Upper lobe of left lung (tissue), 6 donors: Measurements from ENCODE around the gene KIF1A. TPM values are rescaled to one million over a fixed set of nuclear protein-coding genes. Genes with fewer than 3 reads are reported as not detected.

Source experiments
- ATAC-seq, 2 donors: fragments of 200-7000 bp; cut with Tn5 transposase; one replicate each; pipeline ENCODE4 v1.9.1; 2022; ENCODE audit warnings: mild to moderate bottlenecking in 2 of 2, moderate library complexity in 2 of 2; ENCODE audit not compliant: low FRiP score in 2 of 2
- DNase-seq, 2 donors: peaks; one replicate each; pipeline ENCODE4 v3.0.0-alpha.2; 2019 to 2020
- H3K27ac ChIP-seq, 4 donors: fragments of 200-600 bp; sonication (generic); one replicate each; pipeline ENCODE4 v1.5.1; 2016 to 2019
- H3K27me3 ChIP-seq, 4 donors: fragments of 200-600 bp; sonication (generic); one replicate each; pipeline ENCODE4 v1.5.1; 2017 to 2019
- H3K36me3 ChIP-seq, 4 donors: fragments of 200-600 bp; sonication (generic); one replicate each; pipeline ENCODE4 v1.5.1; 2016 to 2019
- H3K4me1 ChIP-seq, 4 donors: fragments of 200-600 bp; sonication (generic); one replicate each; pipeline ENCODE4 v1.5.1; 2018 to 2019
- H3K4me3 ChIP-seq, 4 donors: fragments of 200-600 bp; sonication (generic); one replicate each; pipeline ENCODE4 v1.5.1; 2017 to 2019; ENCODE audit warnings: mild to moderate bottlenecking in 2 of 4, moderate library complexity in 1 of 4
- H3K9me3 ChIP-seq, 4 donors: fragments of 200-600 bp; sonication (generic); one replicate each; pipeline ENCODE4 v1.5.1; 2018 to 2019
- EP300 ChIP-seq, 4 donors: sonication (generic); formaldehyde crosslinking; IDR thresholded peaks; one replicate each; pipeline ENCODE4 v1.5.1; 2017; ENCODE audit warnings: antibody characterized with exemption in 4 of 4, control low read depth in 2 of 4
- POLR2A ChIP-seq, 4 donors: fragments of 450-650 bp; IDR thresholded peaks; one replicate each; pipeline ENCODE4 v1.5.1; 2016 to 2017; ENCODE audit warnings: antibody characterized with exemption in 4 of 4, mild to moderate bottlenecking in 2 of 4
- POLR2AphosphoS5 ChIP-seq, 2 donors: sonication (generic); formaldehyde crosslinking; IDR thresholded peaks; one replicate each; pipeline ENCODE4 v1.5.1; 2017; ENCODE audit warnings: antibody characterized with exemption in 2 of 2
- WGBS, 2 donors: methylation state at CpG; one replicate each; pipeline ENCODE4 v1.1.5; 2017 to 2018; 5-methylcytosine and 5-hydroxymethylcytosine counted together
- total RNA-seq, 6 donors: library from RNA; depleted of rRNA in 4 of 6; stranded (reverse); fragments of >200 nt in 4 of 6; gene quantifications; one replicate each; pipeline versions ENCODE4 v1.1.0 to v1.2.1, GENCODE V29; 2016 to 2021
- TF ChIP-seq, protein P1 (sequence below), 6 experiments: fragments of 450-650 bp in 4 of 6; fragments of 200-600 bp in 2 of 6; sonication (generic) in 2 of 6; IDR thresholded peaks; one replicate each; pipeline ENCODE4 v1.5.1; 2016 to 2019; ENCODE audit warnings: antibody characterized with exemption in 6 of 6
- donor health status: DM: no; HTN: no; CAD: no; lungs with moderate emphysema.
- donor health status: DM: no; HTN: yes; CAD: no; lungs with severe emphysema.

KIF1A gene
- total RNA-seq, 6 donors from 2014 or later = 0.15 to 1.2 (median 0.35) TPM; not detected in 2

DNA sequence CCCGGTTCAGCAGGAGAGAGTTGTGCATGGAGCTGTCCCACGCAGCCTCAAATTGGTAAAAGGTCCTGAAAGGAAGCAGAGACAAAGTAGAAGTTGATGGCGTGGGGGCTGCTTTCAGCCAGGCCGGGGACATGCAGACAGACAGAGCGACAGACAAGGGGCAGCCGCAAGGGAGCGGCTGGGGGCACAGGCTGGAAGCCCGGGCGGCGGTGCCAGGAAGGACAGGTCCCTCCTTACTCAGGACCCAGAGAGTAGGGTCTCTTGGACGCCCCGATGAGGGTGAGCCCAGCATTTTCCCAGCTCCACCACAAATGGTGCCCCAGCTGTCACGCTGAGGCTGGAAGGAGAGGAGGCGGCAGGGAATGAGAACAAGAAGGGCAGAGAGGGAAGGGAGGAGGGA is 93.1 kb downstream of the KIF1A start:
- Histone ChIP-seq H3K27me3 (no peaks in the 10 kb centered on the region), H3K4me1 (peaks cover 0 to 4% (median 0%) of the 10 kb centered on the region in 4 donors), H3K9me3 (no peaks in the 10 kb centered on the region), H3K36me3 (no peaks in the 10 kb centered on the region), H3K27ac (no peak overlapping the region), H3K4me3 (no peak overlapping the region)
- TF ChIP-seq POLR2AphosphoS5 (IDR thresholded peaks at IDR 0.05) = no peak
- TF ChIP-seq POLR2A (IDR thresholded peaks at IDR 0.05) = no peak
- TF ChIP-seq EP300 (IDR thresholded peaks at IDR 0.05) = no peak
- TF ChIP-seq, protein P1, sequence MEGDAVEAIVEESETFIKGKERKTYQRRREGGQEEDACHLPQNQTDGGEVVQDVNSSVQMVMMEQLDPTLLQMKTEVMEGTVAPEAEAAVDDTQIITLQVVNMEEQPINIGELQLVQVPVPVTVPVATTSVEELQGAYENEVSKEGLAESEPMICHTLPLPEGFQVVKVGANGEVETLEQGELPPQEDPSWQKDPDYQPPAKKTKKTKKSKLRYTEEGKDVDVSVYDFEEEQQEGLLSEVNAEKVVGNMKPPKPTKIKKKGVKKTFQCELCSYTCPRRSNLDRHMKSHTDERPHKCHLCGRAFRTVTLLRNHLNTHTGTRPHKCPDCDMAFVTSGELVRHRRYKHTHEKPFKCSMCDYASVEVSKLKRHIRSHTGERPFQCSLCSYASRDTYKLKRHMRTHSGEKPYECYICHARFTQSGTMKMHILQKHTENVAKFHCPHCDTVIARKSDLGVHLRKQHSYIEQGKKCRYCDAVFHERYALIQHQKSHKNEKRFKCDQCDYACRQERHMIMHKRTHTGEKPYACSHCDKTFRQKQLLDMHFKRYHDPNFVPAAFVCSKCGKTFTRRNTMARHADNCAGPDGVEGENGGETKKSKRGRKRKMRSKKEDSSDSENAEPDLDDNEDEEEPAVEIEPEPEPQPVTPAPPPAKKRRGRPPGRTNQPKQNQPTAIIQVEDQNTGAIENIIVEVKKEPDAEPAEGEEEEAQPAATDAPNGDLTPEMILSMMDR (IDR thresholded peaks at IDR 0.05) = no peak
- ATAC-seq = no peak
- DNase-seq = peak in 1 of 2 donors; percentile 64
- WGBS, 2 donors = 86 to 92% methylated on average over 14 of the region's 14 CpGs

- Histone ChIP-seq H3K27ac (no peak overlapping the region), H3K9me3 (no peaks in the 10 kb centered on the region), H3K4me1 (no peaks in the 10 kb centered on the region), H3K4me3 (no peak overlapping the region), H3K36me3 (no peaks in the 10 kb centered on the region), H3K27me3 (no peaks in the 10 kb centered on the region)
- DNase-seq (no peak), ATAC-seq (no peak)
- 67 to 69% methylated on average over 5 to 7 of the region's 7 CpGs for WGBS, 2 donors
- TF ChIP-seq, protein P1 (IDR thresholded peaks at IDR 0.05) = no peak
- TF ChIP-seq EP300 (IDR thresholded peaks at IDR 0.05) (no peak), POLR2A (IDR thresholded peaks at IDR 0.05) (no peak), POLR2AphosphoS5 (IDR thresholded peaks at IDR 0.05) (no peak)
These were observed 94.3 kb downstream of the KIF1A start for GRCh38 chr2:240725671-240726070.

GRCh38 chr2:240725266-240725665 is 94.8 kb downstream of the KIF1A start:
- Histone ChIP-seq H3K27ac (no peak overlapping the region), H3K27me3 (no peaks in the 10 kb centered on the region), H3K4me1 (no peaks in the 10 kb centered on the region), H3K4me3 (no peak overlapping the region), H3K36me3 (no peaks in the 10 kb centered on the region), H3K9me3 (no peaks in the 10 kb centered on the region)
- WGBS, 2 donors = 83% methylated on average over 9 of the region's 12 CpGs; no CpG with 5 or more reads in 1 of the 2 donors
- TF ChIP-seq EP300 (IDR thresholded peaks at IDR 0.05) = no peak
- TF ChIP-seq, protein P1 (IDR thresholded peaks at IDR 0.05) = no peak
- DNase-seq (peak in 1 of 2 donors; percentile 52), ATAC-seq (no peak)

GRCh38 chr2:240724431-240724830 is 95.6 kb downstream of the KIF1A start:
- ATAC-seq (no peak), DNase-seq (peak in 1 of 2 donors; percentile 50)
- H3K36me3 ChIP-seq = no peaks in the 10 kb centered on the region
- no peaks in the 10 kb centered on the region for H3K9me3 ChIP-seq
- TF ChIP-seq, protein P1 (IDR thresholded peaks at IDR 0.05) = no peak
- TF ChIP-seq POLR2A (IDR thresholded peaks at IDR 0.05) (no peak), POLR2AphosphoS5 (IDR thresholded peaks at IDR 0.05) (no peak), EP300 (IDR thresholded peaks at IDR 0.05) (no peak)
- H3K27ac ChIP-seq = no peak overlapping the region
- H3K4me3 ChIP-seq = no peak overlapping the region
- no peaks in the 10 kb centered on the region for H3K4me1 ChIP-seq
- 90% methylated on average over 4 of the region's 10 CpGs; no CpG with 5 or more reads in 1 of the 2 donors for WGBS, 2 donors
- H3K27me3 ChIP-seq = no peaks in the 10 kb centered on the region

DNA sequence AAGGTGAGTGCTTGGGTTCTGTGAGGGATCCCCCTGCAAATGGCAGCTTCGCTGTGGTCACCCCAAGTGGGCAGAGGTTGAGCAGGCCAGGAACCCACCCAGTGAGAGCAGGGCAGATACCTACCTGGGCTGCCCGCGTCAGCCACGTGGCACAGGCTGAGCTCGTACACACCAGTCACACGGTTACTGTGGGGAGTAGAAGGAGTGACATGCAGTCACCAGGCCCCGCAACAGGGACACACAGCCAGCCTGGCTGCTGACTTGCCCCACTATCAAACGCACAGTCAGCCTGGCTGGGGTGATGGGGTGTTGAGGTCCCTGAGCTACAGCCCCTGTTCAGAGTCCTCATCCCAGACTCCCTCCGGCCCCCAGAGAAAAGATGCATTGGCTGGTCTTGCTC is 96.2 kb downstream of the KIF1A start:
- 93% methylated on average over 8 of the region's 9 CpGs; no CpG with 5 or more reads in 1 of the 2 donors for WGBS, 2 donors
- no peaks in the 10 kb centered on the region for H3K27me3 ChIP-seq

More for the DNA sequence above, 96.2 kb downstream of the KIF1A start:
- no peak for ATAC-seq
- H3K4me1 ChIP-seq = no peaks in the 10 kb centered on the region
- H3K4me3 ChIP-seq = no peak overlapping the region
- H3K9me3 ChIP-seq = no peaks in the 10 kb centered on the region
- H3K27ac ChIP-seq = no peak overlapping the region
- TF ChIP-seq, protein P1 (IDR thresholded peaks at IDR 0.05) = no peak
- TF ChIP-seq POLR2AphosphoS5 (IDR thresholded peaks at IDR 0.05) (no peak), POLR2A (IDR thresholded peaks at IDR 0.05) (no peak), EP300 (IDR thresholded peaks at IDR 0.05) (no peak)
- DNase-seq = peak in 1 of 2 donors; percentile 54
- no peaks in the 10 kb centered on the region for H3K36me3 ChIP-seq
